ENCODE data around the gene PKDREJ.

The PKDREJ gene

GRCh38 chr22:46233231-46233630 lies 29.9 kb downstream of the PKDREJ start:
- Histone ChIP-seq H3K27ac (ENCODE audit: low read depth, low read length) (no peak overlapping the region), H3F3A (ENCODE audit: control insufficient read depth, insufficient read depth) (no peaks in the 10 kb centered on the region), H3K9me3 (ENCODE audit: control insufficient read depth, insufficient read depth, low read length) (no peaks in the 10 kb centered on the region), H3K4me3 (ENCODE audit: low read length) (no peak overlapping the region), H3K79me2 (ENCODE audit: control insufficient read depth, low read length) (no peaks in the 10 kb centered on the region), H3K27me3 (ENCODE audit: control insufficient read depth, low read length) (no peaks in the 10 kb centered on the region), H3K9me2 (replicated peaks; ENCODE audit: control insufficient read depth, low read length) (no peaks in the 10 kb centered on the region), H3K36me3 (ENCODE audit: control insufficient read depth, low read length) (no peaks in the 10 kb centered on the region), H4K20me1 (ENCODE audit: control insufficient read depth, insufficient read depth, low read depth, low read length) (no peaks in the 10 kb centered on the region), H3K4me1 (ENCODE audit: control insufficient read depth, low read length) (peaks cover 8% of the 10 kb centered on the region; the same call in 1 of the 2 replicates), H3K4me2 (ENCODE audit: low read length) (no peak overlapping the region)
- no peak for TF ChIP-seq EZH2phosphoT487 (IDR thresholded peaks at IDR 0.05; ENCODE audit: borderline replicate concordance, low read length)
- TF ChIP-seq CTCF (IDR thresholded peaks at IDR 0.05; ENCODE audit: low read depth, low read length, poor library complexity, severe bottlenecking): no peak

- H3K4me2 ChIP-seq (ENCODE audit: low read length): no peak overlapping the region
- H3K9me2 ChIP-seq (replicated peaks; ENCODE audit: control insufficient read depth, low read length): no peaks in the 10 kb centered on the region
- H3K36me3 ChIP-seq (ENCODE audit: control insufficient read depth, low read length): no peaks in the 10 kb centered on the region
- H3K4me1 ChIP-seq (ENCODE audit: control insufficient read depth, low read length): peaks cover 11% of the 10 kb centered on the region; the same call in 1 of the 2 replicates
- H3K27me3 ChIP-seq (ENCODE audit: control insufficient read depth, low read length): no peaks in the 10 kb centered on the region
- TF ChIP-seq CTCF (IDR thresholded peaks at IDR 0.05; ENCODE audit: low read depth, low read length, poor library complexity, severe bottlenecking) (no peak), EZH2phosphoT487 (IDR thresholded peaks at IDR 0.05; ENCODE audit: borderline replicate concordance, low read length) (no peak)
- no peaks in the 10 kb centered on the region for H4K20me1 ChIP-seq (ENCODE audit: control insufficient read depth, insufficient read depth, low read depth, low read length)
- H3K79me2 ChIP-seq (ENCODE audit: control insufficient read depth, low read length): no peaks in the 10 kb centered on the region
- no peaks in the 10 kb centered on the region for H3F3A ChIP-seq (ENCODE audit: control insufficient read depth, insufficient read depth)
- H3K27ac ChIP-seq (ENCODE audit: low read depth, low read length): no peak overlapping the region
- no peaks in the 10 kb centered on the region for H3K9me3 ChIP-seq (ENCODE audit: control insufficient read depth, insufficient read depth, low read length)
- no peak overlapping the region for H3K4me3 ChIP-seq (ENCODE audit: low read length)
Measured at GRCh38 chr22:46230262-46230901, 32.8 kb downstream of the PKDREJ start.

GRCh38 chr22:46229701-46230100 lies 33.4 kb downstream of the PKDREJ start:
- Histone ChIP-seq H3F3A (ENCODE audit: control insufficient read depth, insufficient read depth) (no peaks in the 10 kb centered on the region), H3K27me3 (ENCODE audit: control insufficient read depth, low read length) (no peaks in the 10 kb centered on the region), H3K4me2 (ENCODE audit: low read length) (no peak overlapping the region), H3K9me3 (ENCODE audit: control insufficient read depth, insufficient read depth, low read length) (no peaks in the 10 kb centered on the region), H3K79me2 (ENCODE audit: control insufficient read depth, low read length) (no peaks in the 10 kb centered on the region), H3K36me3 (ENCODE audit: control insufficient read depth, low read length) (no peaks in the 10 kb centered on the region), H4K20me1 (ENCODE audit: control insufficient read depth, insufficient read depth, low read depth, low read length) (no peaks in the 10 kb centered on the region), H3K4me1 (ENCODE audit: control insufficient read depth, low read length) (peaks cover 10% of the 10 kb centered on the region; the same call in 1 of the 2 replicates), H3K4me3 (ENCODE audit: low read length) (no peak overlapping the region), H3K9me2 (replicated peaks; ENCODE audit: control insufficient read depth, low read length) (no peaks in the 10 kb centered on the region), H3K27ac (ENCODE audit: low read depth, low read length) (no peak overlapping the region)
- no peak for TF ChIP-seq CTCF (IDR thresholded peaks at IDR 0.05; ENCODE audit: low read depth, low read length, poor library complexity, severe bottlenecking)
- no peak for TF ChIP-seq EZH2phosphoT487 (IDR thresholded peaks at IDR 0.05; ENCODE audit: borderline replicate concordance, low read length)

All from DOHH2 (cell line).